DND-41 (cell line): ENCODE data around the gene HS3ST3B1.

Experiments
- CTCF ChIP-seq: IDR thresholded peaks from 2 replicates; pipeline ENCODE4 v1.5.1; 2012; ENCODE audit warnings: borderline replicate concordance, low read length, moderate library complexity, mild to moderate bottlenecking; ENCODE audit not compliant: poor library complexity, severe bottlenecking; ENCODE audit errors: extremely low read depth
- EZH2 ChIP-seq: IDR thresholded peaks from 3 replicates; pipeline ENCODE4 v1.6.1; 2012; ENCODE audit warnings: borderline replicate concordance, low read depth, mild to moderate bottlenecking, moderate library complexity, low read length, inconsistent platforms; ENCODE audit not compliant: severe bottlenecking

- no peak for TF ChIP-seq EZH2
- no peak for TF ChIP-seq CTCF
Measured at GRCh38 chr17:14306596-14306995, 5.7 kb downstream of the HS3ST3B1 start.
